Measurements from ENCODE around the gene SLC22A4. TPM values are rescaled to one million over a fixed set of nuclear protein-coding genes. Genes with fewer than 3 reads are reported as not detected.

Gene SLC22A4
- total RNA-seq, 1 donor from 2014 or later: 0.25 TPM

DNA sequence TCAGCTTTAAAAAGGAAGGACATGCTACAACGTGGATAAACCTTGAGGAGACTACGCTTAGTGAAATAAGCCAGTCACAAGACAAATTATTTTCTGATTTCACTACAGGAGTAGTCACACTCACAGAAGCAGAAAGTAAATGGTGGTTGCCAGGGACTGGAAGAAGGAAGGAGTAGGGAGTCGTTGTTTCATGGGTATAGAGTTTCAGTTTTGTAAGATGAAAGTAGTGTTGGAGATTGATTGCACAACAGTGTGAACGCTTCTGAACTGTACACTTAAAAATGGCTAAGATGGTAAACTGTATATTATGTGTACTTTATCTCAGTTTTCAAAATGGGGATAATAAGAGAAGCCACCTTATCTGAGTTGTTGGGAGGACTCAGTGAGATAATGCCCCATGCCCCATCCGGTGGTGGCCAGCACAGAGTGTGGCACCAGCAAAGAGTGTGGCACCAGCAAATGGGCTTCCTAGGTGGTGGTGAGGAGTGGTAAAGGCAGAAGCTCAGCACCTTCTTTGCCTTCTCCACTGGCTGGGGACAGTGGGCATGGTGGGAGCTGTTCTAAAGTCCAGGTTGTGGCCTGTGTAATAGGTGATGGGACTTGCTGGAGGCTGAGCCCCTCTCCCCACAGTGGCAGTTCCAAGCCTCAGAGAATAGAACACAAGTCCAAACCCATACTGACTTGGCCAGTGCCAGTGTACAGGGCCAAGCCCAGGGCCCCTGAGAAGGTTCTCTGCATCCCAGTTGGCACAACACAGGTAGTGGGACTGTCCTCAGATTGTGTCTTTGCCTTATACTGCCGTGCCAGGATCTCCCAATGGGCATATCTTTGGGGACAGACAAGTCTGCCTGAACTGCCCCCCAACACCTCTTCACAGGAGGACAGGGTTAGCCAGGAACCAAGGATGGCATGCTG is 4.4 kb downstream of the SLC22A4 start:
- intact Hi-C loops (cut with micrococcal nuclease): loop anchor here (10.0 kb wide), 1 partner anchor 234 kb away; the partner anchor contains the start of gene IL3

DNA sequence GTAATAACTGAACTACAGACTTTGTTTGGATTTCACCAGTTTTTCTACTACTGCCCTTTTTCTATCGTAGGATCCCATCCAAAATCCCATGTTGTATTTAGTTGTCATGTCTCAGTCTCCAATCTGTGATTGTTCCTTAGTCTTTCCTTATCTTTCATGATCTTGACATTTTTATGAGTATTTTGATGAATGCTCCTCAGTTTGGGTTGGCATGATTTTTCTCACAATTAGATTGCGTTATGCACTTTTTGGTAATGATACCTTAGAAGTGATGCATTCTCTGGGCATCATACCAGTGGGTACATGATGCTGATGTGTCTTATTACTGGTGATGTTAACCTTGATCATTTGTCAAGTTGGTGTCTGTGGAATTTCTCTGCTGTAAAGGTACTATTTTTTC is 5.7 kb downstream of the SLC22A4 start:
- intact Hi-C loops (cut with micrococcal nuclease): loop anchor here (10.0 kb wide), 1 partner anchor 235 kb away; the partner anchor contains the start of gene IL3

DNA sequence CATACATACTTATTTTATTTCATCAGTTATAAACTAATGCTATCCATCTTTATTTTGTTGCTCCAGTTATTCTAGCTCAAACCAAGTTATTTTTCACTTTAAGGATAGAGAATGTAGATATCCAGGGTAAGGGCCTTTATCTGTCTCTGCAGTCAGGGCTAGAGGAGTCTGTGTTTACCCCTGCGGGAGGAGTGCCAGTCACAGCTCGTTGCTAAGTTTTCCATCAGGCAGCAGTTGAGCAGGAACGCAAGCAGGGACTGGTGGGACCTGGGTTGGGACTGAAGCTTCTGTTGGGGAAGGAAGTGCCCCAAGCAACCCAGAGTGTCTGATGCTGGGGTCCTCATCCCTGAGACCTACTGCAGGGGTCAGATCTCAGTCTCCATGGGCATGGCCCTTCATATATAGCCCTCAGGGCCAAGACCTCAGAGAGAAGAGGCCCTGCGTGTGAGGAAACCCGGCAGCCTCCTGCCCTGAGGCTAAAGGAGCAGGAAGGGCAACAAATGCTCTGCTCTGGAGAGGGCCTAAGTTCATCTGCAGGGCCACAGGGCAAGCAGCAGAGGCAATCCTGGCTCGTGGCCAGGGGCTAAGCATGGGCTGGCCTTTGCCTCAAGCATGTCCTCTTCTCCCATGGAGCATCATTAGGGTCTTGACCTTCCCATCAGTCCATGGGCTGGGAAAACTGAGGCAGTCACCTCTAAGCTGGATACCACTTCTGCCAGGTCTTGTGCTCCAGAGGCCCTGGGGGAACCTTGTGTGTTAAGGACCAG is 6.6 kb downstream of the SLC22A4 start:
- intact Hi-C loops (cut with micrococcal nuclease): no loop called here

DNA sequence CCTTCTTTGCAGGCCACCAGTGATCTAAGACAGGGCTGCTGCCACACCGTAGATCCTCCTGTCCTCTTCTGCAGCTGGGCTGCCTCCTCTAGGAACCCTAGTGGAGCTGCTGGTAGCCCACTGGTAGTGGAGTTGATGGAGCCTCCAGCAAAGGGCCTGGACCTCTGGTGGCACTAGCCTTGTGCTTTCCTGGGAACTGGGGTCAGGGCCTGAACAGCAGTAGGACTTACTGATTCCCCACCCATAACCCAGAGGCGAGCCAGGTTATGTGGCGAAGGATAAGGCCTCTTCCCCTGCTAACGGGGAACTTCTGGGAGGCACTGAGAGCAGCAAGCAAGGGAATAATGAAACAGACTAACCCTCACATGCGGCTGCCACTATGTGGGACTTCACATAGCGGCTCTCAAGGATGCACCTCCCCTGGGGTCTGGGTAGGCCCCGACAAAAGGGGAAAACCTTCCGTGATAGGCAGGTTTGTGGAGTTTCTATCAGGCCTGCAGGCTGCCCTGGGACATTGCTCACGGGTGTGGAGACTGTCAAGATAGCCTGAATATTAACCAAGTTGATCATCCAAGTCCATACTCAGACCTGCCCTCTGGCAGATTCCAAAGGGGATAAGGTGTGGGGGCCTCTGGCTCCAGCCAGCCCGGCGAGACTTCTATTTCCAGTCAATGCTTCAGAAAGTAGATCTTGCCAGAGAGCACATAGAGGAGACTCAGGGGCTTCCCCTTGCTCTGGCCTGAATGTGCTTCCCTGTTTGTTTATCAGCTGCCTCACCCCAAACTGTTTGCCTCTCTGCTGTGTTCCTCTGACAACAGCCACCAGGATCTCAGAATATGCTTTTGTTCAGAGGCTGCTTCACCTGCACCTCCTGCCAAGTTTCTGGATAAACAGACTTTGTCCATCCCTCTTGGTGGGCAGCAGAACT is 7.4 kb downstream of the SLC22A4 start:
- intact Hi-C loops (cut with micrococcal nuclease): no loop called here

DNA sequence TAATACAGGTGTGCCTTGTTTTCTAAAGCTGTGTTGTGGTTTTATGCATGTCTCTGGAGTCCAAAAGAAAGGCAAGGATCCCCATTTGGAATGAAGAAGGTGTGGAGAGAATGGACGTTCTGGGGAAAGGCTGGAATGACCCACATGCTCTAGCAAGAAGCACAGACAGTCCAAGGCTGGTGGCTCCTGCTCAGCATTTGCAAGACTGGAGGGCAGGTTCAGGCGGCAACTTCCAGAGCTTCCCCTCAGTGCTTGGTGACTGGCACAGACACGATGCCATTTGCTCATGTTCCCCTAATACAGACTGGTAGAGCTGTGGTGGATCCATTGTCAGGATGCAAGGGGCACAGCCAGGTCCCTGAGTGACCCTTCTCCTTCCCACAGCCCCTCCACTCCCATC is 8.2 kb downstream of the SLC22A4 start:
- intact Hi-C loops (cut with micrococcal nuclease): no loop called here

DNA sequence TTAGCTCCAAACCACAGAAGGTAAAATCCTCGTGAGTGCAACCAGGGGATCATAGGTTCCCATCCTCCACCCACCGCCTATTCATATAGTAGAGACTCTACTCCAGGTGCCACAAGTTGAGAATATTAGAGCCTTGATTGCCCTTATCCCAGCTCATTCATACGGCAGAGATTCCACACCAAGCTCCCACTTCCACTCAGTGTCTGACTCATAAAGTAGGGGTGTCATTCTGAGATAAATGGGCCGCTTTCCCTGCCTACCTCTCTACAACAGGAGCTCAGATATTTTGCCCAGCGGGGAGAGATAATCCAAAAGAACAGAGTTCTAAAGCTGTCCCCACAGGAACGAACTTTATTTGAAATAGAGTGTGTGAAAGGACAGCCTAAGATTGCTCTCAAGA is 9.4 kb downstream of the SLC22A4 start:
- intact Hi-C loops (cut with micrococcal nuclease): no loop called here

DNA sequence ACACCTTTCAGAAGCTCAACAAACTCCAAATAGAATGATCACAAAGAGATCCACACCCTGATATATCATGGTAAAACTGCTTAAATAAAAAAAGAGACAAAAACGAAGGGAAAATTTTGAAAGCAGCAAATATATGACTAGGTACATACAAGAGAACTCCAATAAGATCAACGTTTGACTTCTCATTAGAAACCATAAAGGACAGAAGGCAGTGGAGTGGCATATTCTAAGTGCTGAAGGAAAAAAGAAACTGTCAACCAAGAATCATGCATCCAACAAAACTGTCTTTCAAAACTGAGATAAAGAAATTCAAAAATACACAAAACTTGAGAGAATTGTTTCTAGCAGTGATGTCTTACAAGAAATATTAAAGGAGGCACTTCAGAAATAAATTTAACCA is 11.2 kb downstream of the SLC22A4 start:
- intact Hi-C loops (cut with micrococcal nuclease): no loop called here

DNA sequence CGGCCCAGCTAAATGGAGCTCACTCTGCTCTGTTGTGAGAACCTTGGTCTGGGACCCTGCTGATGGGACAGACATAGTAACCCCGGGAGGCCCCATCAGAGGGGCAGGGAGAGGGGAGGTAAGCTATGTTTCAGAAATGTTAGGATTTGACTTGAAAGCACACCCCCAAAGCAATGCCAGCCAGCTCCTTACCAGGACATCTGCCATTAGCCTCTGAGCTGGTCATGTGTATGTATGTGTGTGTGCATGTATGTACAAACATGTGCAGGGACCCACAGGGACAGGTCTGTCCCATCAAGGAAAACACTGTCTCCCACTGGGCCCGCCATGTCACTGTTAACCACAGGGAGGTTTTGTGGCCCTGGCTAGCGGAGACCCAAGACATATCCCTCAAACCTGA is 14.5 kb downstream of the SLC22A4 start:
- intact Hi-C loops (cut with micrococcal nuclease): no loop called here

DNA sequence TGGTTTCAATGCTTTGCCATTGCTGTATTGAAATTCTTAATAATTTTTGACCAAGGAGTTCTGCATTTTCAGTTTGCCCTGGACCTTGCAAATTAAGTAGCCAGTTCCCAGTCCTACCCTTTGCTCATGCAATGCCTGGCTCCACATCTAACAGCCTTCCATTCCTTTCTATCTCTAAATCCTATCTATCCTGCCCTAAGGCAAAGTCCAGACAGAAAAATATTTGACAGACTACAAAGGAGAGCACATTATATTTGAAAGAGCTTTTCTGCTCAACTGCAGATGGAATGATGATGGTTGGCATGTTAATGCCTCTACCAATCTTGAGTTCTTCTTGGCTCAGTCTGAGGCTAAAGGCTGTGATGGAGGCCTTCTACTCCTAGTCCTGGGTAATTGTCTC is 15.5 kb downstream of the SLC22A4 start:
- intact Hi-C loops (cut with micrococcal nuclease): no loop called here

DNA sequence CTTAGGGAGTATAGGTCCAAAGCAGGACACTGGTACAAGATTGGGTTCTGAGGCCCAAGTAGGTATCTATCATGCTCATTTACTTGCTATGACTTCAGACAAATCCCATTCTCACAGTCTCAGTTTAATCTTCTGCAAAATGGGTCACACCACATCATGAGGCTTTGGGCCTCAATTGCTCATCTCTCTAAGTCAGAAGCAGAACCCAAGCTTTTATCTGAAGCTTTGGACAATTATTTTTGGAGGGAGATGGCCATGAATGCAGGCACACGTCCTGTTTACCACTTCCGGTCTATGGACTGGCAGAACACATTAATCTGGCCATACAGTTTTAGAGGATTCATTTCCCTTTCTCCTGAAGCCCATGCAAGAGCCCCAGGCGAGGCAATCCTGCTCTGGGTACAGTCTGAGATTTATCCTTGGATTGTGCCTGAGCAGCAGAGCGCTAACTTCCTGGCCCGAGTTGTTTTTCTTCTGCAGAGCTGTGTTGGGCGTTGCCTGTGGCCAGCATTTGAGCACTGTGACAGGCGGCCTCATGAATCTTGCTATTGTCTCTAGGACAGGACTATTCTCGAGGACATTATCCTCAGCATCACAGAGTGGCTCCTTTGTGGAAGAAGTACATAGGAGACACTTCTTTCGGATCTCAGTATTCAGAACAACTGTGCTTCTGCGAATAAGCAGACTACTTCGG is 16.1 kb downstream of the SLC22A4 start:
- intact Hi-C loops (cut with micrococcal nuclease): no loop called here

DNA sequence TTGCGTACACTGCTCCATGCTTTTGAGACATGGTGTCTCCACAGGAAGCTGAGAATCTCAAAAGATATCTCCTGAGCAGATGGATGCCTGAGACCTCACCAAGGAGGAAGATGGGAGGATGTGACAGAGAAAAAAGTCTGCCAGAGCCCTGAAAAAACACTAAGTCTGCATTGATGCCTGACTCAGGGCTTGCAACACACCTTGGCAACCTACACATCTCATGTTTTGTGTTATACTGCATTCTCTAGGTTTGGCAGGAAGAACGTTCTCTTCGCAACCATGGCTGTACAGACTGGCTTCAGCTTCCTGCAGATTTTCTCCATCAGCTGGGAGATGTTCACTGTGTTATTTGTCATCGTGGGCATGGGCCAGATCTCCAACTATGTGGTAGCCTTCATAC is 19.2 kb downstream of the SLC22A4 start:
- intact Hi-C loops (cut with micrococcal nuclease): no loop called here

DNA sequence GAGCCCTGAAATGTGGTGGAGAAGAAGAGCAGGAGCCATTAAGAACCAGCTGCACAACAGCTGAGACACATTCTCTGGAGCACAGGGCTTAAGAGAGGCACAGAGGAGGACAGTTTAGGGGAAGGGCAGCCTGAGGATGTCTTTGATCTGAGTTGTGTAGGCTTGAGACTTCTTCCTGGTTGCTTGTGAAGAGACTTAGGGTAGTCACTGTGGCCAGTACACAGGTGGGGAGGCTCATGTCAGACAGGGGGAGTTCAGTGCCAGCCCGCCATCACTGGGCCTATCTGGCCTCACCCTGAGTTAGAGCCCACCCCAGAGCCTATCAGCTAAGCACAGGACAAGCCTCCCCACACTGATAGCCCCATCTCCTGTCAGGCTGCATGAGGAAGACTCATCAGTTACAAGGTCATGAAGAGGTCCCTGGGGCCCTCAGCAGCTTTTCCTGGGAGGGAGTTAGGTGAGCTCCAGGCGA is 19.8 kb downstream of the SLC22A4 start:
- intact Hi-C loops (cut with micrococcal nuclease): no loop called here

DNA sequence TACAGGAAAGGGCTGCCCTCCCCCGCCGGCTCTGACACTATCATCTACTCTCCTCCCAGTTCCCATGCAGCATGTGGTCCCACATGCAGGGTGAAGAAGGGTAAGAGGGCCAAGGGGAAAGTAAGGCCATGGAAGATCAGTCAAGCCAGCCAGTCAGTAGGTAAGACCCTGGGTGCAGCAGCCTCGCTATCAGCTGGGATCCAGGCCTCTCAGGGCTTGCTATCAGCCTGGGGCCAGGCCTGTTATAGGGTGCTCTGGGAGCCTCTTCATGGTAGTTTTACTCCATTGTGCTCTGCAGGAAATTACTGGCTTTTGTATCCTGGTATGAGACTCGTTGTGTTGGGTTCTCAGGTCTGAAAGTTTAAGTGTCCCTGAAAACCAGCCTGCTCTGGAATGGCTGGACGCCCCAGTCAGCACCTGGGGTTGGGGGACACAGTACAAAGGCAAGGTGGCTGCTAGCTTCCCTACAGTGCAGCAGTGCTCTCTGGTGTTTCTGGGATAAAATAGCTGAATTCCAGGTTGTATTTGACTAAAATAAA is 21.4 kb downstream of the SLC22A4 start:
- intact Hi-C loops (cut with micrococcal nuclease): no loop called here

DNA sequence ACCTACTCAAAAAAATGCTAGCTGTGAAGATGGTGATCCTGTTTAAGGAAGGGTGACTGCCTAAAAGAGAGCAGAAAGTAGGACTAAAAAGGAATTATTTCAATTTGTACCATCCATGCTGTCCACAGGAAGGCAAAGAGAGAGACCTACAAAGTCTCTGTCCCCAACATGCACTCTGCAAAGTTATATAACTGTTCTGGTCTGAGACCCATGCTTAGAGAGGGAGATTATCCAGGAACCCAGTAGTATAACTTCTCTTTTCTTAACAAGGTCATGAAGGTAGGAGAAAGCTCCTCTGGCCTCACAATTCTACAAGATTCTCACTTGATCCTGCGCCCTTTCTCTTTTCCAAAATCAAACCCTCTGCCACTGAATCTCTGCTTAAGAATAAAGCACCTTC is 25.8 kb downstream of the SLC22A4 start:
- intact Hi-C loops (cut with micrococcal nuclease): no loop called here

DNA sequence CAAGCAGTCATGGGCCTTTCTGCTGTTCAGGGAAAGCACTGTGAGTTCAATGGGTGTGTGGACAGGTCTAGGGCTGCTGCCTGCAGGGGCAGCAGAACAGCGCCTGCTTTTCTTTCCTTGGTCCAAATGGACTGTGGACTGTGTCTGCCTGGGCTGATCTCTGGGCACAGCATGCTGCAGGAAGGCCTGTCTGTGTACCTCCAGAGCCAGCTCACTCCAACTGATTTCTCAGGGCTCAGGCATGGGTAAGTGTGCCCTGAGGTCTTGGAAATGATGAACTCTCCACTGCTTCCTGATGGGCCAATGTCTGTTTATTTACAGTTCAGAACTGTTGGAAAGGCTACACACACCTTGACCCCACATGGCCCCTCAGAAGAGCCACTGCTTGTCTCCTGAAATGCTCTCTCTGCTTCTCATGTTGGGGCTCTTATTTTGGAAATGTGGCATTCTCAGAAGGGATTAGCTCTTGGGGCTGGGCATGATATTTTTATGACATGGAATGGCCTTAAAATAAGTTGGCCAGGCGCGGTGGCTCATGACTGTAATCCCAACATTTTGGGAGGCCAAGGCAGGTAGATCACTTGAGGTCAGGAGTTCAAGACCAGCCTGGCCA is 27.0 kb downstream of the SLC22A4 start:
- intact Hi-C loops (cut with micrococcal nuclease): no loop called here

DNA sequence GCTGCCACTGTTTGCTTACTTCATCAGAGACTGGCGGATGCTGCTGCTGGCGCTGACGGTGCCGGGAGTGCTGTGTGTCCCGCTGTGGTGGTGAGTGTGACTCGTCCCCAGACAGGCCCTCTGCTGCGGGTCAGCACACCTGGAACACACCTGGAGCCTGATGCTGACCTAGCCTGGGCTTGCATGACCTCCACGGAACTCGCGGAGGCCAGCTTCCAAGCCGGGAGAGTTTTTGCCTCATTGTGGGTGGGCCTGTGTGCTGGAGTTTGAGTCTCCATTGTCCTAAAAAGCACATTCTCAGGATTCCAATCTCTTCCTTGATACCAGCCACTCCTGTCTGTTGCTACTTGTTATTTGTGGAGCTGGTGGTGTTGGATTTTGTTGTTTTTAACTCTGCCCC is 28.1 kb downstream of the SLC22A4 start:
- intact Hi-C loops (cut with micrococcal nuclease): no loop called here

DNA sequence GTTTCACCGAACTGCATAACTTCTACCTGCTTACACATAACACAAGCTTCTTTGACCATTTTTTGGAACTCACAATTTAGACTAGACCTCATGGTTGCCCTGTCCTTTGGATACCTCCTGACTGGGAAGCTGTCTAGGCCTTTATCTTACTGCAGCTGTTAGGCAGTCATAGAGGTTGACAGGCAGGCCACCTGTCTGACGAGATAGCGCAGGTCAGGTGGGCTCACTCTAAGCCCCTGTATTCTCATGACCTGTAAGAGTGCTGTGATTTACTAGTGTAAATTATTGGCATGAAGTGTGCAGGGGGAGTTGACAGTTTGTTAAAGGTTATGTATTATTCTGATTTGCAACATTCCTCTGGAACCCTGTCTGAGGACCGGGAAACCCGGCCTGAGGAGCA is 29.0 kb downstream of the SLC22A4 start:
- intact Hi-C loops (cut with micrococcal nuclease): no loop called here

DNA sequence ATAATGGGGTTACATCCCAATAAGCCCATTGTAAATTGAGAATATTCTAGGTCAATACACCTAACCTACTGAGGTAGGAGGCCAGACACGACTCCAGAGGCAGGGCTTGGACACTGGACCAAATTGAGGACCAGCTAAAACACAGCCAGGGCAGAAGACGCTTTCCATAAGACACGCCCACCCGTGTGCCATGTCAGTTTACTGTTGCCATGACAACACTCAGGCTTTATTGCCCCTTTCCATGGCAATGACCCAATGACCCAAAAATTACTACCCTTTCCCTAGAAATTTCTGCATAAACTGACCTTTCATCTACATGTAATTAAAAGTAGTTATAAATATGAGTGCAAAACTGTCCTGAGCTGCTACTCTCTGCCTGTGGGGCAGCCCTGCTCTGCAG is 31.5 kb downstream of the SLC22A4 start:
- intact Hi-C loops (cut with micrococcal nuclease): no loop called here

DNA sequence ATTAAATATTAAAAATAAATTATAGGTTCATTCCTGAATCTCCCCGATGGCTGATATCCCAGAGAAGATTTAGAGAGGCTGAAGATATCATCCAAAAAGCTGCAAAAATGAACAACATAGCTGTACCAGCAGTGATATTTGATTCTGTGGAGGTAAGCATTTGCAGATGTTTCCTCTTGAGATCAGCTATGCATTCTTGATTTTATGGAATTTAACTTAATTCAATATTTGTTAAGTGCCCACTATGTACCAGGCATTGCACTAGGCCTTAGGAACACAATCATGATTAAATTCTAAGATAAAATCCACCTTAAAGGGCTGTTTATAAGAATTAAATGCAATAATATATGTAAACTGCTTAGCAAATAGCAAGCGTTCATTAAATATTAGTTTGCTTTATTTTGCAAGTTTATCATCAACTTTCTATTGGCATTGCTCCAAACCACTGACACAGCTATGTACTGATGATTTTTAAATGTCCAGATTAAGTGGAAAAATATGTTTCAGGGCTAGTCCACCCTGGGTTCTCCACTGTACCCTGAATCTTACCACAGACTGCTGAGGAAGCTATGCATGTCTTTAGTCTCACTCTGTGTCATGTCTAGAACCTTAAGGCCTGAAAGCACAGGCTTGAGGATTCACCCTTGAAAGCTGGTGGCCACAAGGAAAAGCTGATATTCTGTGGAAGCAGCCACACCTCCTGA is 33.2 kb downstream of the SLC22A4 start:
- intact Hi-C loops (cut with micrococcal nuclease): no loop called here

Measured in T-helper 2 cell treated with Interferon-gamma antibody and Interleukin-4, amounts not matched to agents 100 ng/mL and 5 ng/mL, for 36 hours (primary cell).